K562 (cell line): ENCODE measurements around the gene COL6A1. TPM values are rescaled to one million over a fixed set of nuclear protein-coding genes. Genes with fewer than 3 reads are reported as not detected.

ENCODE experiments used
- ATAC-seq: fragments of 200-7000 bp; cut with Tn5 transposase; 3 replicates; pipeline ENCODE4 v1.9.1; 2020; ENCODE audit warnings: moderate library complexity
- BruUV-seq: library from RNA; stranded (reverse); fragments of 400-500 nt; replicated peaks from 2 replicates; lab custom pipeline; 2021; lab: Mats Ljungman, UMichigan
- CTCF ChIA-PET: fragments of 300-600 bp; formaldehyde crosslinking; extraction: SDS; loops from one replicate; lab custom pipeline; 2021; ENCODE audit warnings: low intra/inter-chr PET ratio; lab: Yijun Ruan, JAX
- POLR2A ChIA-PET: fragments of 300-600, 350-650 bp; sonication (Branson Sonifier 250); formaldehyde crosslinking; extraction: SDS; loops from one replicate; lab custom pipeline; 2021; ENCODE audit warnings: antibody characterized with exemption, inconsistent platforms; lab: Yijun Ruan, JAX
- DNase-seq, 4 experiments: peaks; one replicate each; pipeline versions ENCODE4 v3.0.0 to v3.0.0-alpha.2; 2011 to 2018; ENCODE audit warnings: low spot score in 3 of 4, mixed read lengths in 3 of 4; ENCODE audit errors: extremely low read depth in 1 of 4
- FAIRE-seq: peaks from 2 replicates; lab custom pipeline; 2011; peaks lifted over from hg19 to GRCh38; lab: Jason Lieb, UNC
- H2AFZ ChIP-seq: 2 replicates; pipeline ENCODE4 v1.6.0; 2011; ENCODE audit warnings: low read depth, low read length, control low read depth, inconsistent platforms
- H3K27ac ChIP-seq: fragments of 200-600 bp; 3 replicates; pipeline ENCODE4 v1.8.0; 2011; ENCODE audit warnings: low read depth, mild to moderate bottlenecking, control low read depth, inconsistent platforms, low read length, moderate library complexity, mixed read lengths; ENCODE audit errors: extremely low read depth
- H3K27me3 ChIP-seq, 2 experiments: fragments of 300-600 bp in 1 of 2; 2 replicates in 1 of 2; 3 replicates in 1 of 2; pipeline versions ENCODE4 v1.6.0 to v1.8.0; 2011; ENCODE audit warnings: inconsistent platforms in 2 of 2, low read length in 2 of 2, mild to moderate bottlenecking in 1 of 2, mixed read lengths in 1 of 2, moderate library complexity in 1 of 2; ENCODE audit not compliant: control insufficient read depth in 2 of 2, insufficient read depth in 2 of 2
- H3K36me3 ChIP-seq: fragments of 300-600 bp; 3 replicates; pipeline ENCODE4 v1.8.0; 2011; ENCODE audit warnings: mild to moderate bottlenecking, low read length, inconsistent platforms; ENCODE audit not compliant: control insufficient read depth, insufficient read depth
- H3K4me1 ChIP-seq, 2 experiments: fragments of 200-600 bp in 1 of 2; replicated peaks in 1 of 2; 2 replicates in 1 of 2; 3 replicates in 1 of 2; pipeline versions ENCODE4 v1.5.1 to v1.8.0; 2011; ENCODE audit warnings: inconsistent platforms in 2 of 2, low read length in 2 of 2, mild to moderate bottlenecking in 1 of 2, mixed read lengths in 1 of 2, moderate library complexity in 1 of 2; ENCODE audit not compliant: control insufficient read depth in 2 of 2, insufficient read depth in 2 of 2
- H3K4me2 ChIP-seq: 2 replicates; pipeline ENCODE4 v1.6.1; 2011; ENCODE audit warnings: low read length, control low read depth, inconsistent platforms, mixed read lengths; ENCODE audit not compliant: insufficient read depth
- H3K4me3 ChIP-seq: fragments of 200-600 bp; sonication (generic), shearing (Covaris generic); 2 replicates; pipeline ENCODE4 v1.5.1; 2016; ENCODE audit warnings: control low read depth, inconsistent platforms
- H3K79me2 ChIP-seq: fragments of 200-600 bp; 3 replicates; pipeline ENCODE4 v1.8.0; 2011; ENCODE audit warnings: low read length, inconsistent platforms; ENCODE audit not compliant: control insufficient read depth, insufficient read depth
- H3K9ac ChIP-seq, 2 experiments: 2 replicates each; pipeline versions ENCODE4 v1.6.0 to v1.6.1; 2011; ENCODE audit warnings: low read depth in 2 of 2, low read length in 2 of 2, control low read depth in 1 of 2, inconsistent platforms in 1 of 2, mild to moderate bottlenecking in 1 of 2, mixed read lengths in 1 of 2; ENCODE audit not compliant: insufficient read depth in 1 of 2
- H3K9me1 ChIP-seq: one replicate; pipeline ENCODE4 v1.6.0; 2011; ENCODE audit warnings: inconsistent platforms, mild to moderate bottlenecking, low read length, moderate library complexity; ENCODE audit not compliant: control insufficient read depth, insufficient read depth
- H3K9me3 ChIP-seq: replicated peaks from 2 replicates; pipeline ENCODE4 v1.5.1; 2011; ENCODE audit warnings: low read depth, low read length, inconsistent platforms; ENCODE audit not compliant: control insufficient read depth, insufficient read depth
- H4K20me1 ChIP-seq: replicated peaks from 2 replicates; pipeline ENCODE4 v1.6.1; 2011; ENCODE audit warnings: low read length, inconsistent platforms, mixed read lengths; ENCODE audit not compliant: control insufficient read depth, insufficient read depth
- SP2 ChIP-seq: IDR thresholded peaks from 2 replicates; pipeline ENCODE4 v1.6.1; 2011; ENCODE audit warnings: mild to moderate bottlenecking, low read depth, low read length, moderate library complexity; ENCODE audit not compliant: poor library complexity, severe bottlenecking; ENCODE audit errors: extremely low read depth
- ZBTB12 ChIP-seq: fragments of 250-450 bp; sonication (Bioruptor Pico); IDR thresholded peaks from 2 replicates; pipeline ENCODE4 v1.4.0; 2020
- WGBS: fragments of 100-300 bp; shearing (Covaris generic); methylation state at CpG from one replicate; pipeline ENCODE4 v1.1.6; 2016; ENCODE audit warnings: low coverage, mixed read lengths; ENCODE audit not compliant: insufficient coverage; ENCODE audit errors: missing lambda C conversion rate; 5-methylcytosine and 5-hydroxymethylcytosine counted together
- in situ Hi-C: fragments of 300-500 bp; cut with MboI; formaldehyde crosslinking; loops from 4 replicates; pipeline ENCODE4 v1.15.0; 2018; ENCODE audit warnings: inconsistent platforms, mixed read lengths
- intact Hi-C: fragments of 100-400 bp; cut with micrococcal nuclease; formaldehyde crosslinking; loops from 2 replicates; pipeline ENCODE4 v1.14.2; 2022
- polyA plus RNA-seq, 8 experiments: library from polyadenylated mRNA; depleted of rRNA in 4 of 8; stranded (reverse) in 5 of 8; unstranded in 3 of 8; fragments of >200 nt; fragmentation: Nextera tagmentation in 2 of 8; fragmentation: Illumina TruSeq in 1 of 8; extraction: Ambion mirVana in 2 of 8; extraction: Trizol in 1 of 8; gene quantifications; 2 replicates each; pipeline versions ENCODE4 v1.2.1 to v1.2.3, GENCODE V29; 2011 to 2014; ENCODE audit warnings: inconsistent platforms in 1 of 8, missing spikeins in 1 of 8
- total RNA-seq, 7 experiments: library from RNA; depleted of rRNA in 6 of 7; stranded (reverse); fragments of >200 nt in 6 of 7; fragmentation: Illumina TruSeq in 2 of 7; extraction: Trizol in 2 of 7; gene quantifications; 2 replicates each; pipeline versions ENCODE4 v1.2.1 to v1.2.3, GENCODE V29; 2011 to 2021; ENCODE audit warnings: low replicate concordance in 1 of 7
- TF ChIP-seq, protein P1 (sequence below): fragments of 450-650 bp; conservative IDR thresholded peaks from 2 replicates; pipeline ENCODE4 v1.6.1; 2016; ENCODE audit warnings: missing genetic modification characterization, low read depth, mild to moderate bottlenecking, control low read depth, missing compliant biosample characterization

Gene COL6A1
- total and polyA plus RNA-seq, 9 of the 15 experiments (the other 6 are each of a cell fraction or from before 2014, with no cell fraction given), result 0.07 to 1.3 (median 0.14) TPM; not detected in 3

GRCh38 chr21:46011267-46011967 lies 29.8 kb downstream of the COL6A1 start:
- no peaks in the 10 kb centered on the region for H3K9me1 ChIP-seq
- no peak overlapping the region for H3K9ac ChIP-seq
- DNase-seq, result no peak
- H2AFZ ChIP-seq, result no peak overlapping the region
- no peaks in the 10 kb centered on the region for H4K20me1 ChIP-seq
- ATAC-seq, result no peak
- no peak overlapping the region for H3K4me2 ChIP-seq
- H3K4me1 ChIP-seq, result peaks cover 0 to 9% of the 10 kb centered on the region in 2 experiments; a peak in 1 of 5 replicates
- H3K36me3 ChIP-seq, result no peaks in the 10 kb centered on the region
- POLR2A ChIA-PET, result no interaction called here
- no peak for FAIRE-seq
- H3K27me3 ChIP-seq, result peaks cover 0 to 18% of the 10 kb centered on the region in 2 experiments; a peak in 3 of 5 replicates
- 3% methylated on average over 22 of the region's 22 CpGs for WGBS
- TF ChIP-seq SP2, result no peak
- TF ChIP-seq, protein P1, sequence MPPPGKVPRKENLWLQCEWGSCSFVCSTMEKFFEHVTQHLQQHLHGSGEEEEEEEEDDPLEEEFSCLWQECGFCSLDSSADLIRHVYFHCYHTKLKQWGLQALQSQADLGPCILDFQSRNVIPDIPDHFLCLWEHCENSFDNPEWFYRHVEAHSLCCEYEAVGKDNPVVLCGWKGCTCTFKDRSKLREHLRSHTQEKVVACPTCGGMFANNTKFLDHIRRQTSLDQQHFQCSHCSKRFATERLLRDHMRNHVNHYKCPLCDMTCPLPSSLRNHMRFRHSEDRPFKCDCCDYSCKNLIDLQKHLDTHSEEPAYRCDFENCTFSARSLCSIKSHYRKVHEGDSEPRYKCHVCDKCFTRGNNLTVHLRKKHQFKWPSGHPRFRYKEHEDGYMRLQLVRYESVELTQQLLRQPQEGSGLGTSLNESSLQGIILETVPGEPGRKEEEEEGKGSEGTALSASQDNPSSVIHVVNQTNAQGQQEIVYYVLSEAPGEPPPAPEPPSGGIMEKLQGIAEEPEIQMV (tag), result no peak
- no peak for TF ChIP-seq ZBTB12 (CRISPR knock-in tag)
- H3K9me3 ChIP-seq, result no peaks in the 10 kb centered on the region; the same call in 1 of the 2 replicates
- BruUV-seq, result no TSS peak
- H3K4me3 ChIP-seq, result no peak overlapping the region
- no peak overlapping the region for H3K27ac ChIP-seq
- CTCF ChIA-PET, result no interaction called here
- intact Hi-C loops, result no loop called here
- in situ Hi-C loops, result no loop called here
- no peaks in the 10 kb centered on the region for H3K79me2 ChIP-seq
